GM12878 (cell line): Measurements from ENCODE around the gene DDX10. TPM values are rescaled to one million over a fixed set of nuclear protein-coding genes. Genes with fewer than 3 reads are reported as not detected.

Experiments
- ATAC-seq: fragments of 200-7000 bp; cut with Tn5 transposase; 3 replicates; pipeline ENCODE4 v1.9.1; 2020; ENCODE audit warnings: mild to moderate bottlenecking, moderate library complexity
- BruUV-seq: library from RNA; stranded (reverse); fragments of 400-500 nt; replicated peaks from 2 replicates; lab custom pipeline; 2021; lab: Mats Ljungman, UMichigan
- CTCF ChIA-PET: fragments of 300-600 bp; sonication (Branson Sonifier 250); formaldehyde crosslinking; extraction: SDS; loops from one replicate; lab custom pipeline; 2021; ENCODE audit warnings: inconsistent platforms; lab: Yijun Ruan, JAX
- POLR2A ChIA-PET: fragments of 350-600 bp; formaldehyde crosslinking; extraction: SDS; loops from one replicate; lab custom pipeline; 2021; ENCODE audit warnings: inconsistent platforms; lab: Charles Lee
- RAD21 ChIA-PET: fragments of 300-600 bp; sonication (Branson Sonifier 250); formaldehyde crosslinking; loops from one replicate; lab custom pipeline; 2023; ENCODE audit warnings: antibody characterized with exemption; ENCODE audit not compliant: unreplicated experiment; lab: Charles Lee
- SMC1A ChIA-PET: fragments of 300-600 bp; sonication (Branson Sonifier 250); formaldehyde crosslinking; loops from one replicate; lab custom pipeline; 2023; ENCODE audit not compliant: unreplicated experiment, uncharacterized antibody; lab: Charles Lee
- DNase-seq: peaks from one replicate; pipeline ENCODE4 v3.0.0-alpha.2; 2011; ENCODE audit warnings: low read depth, low spot score
- FAIRE-seq: peaks from 3 replicates; lab custom pipeline; 2011; peaks lifted over from hg19 to GRCh38; lab: Jason Lieb, UNC
- H2AFZ ChIP-seq: 2 replicates; pipeline ENCODE4 v1.6.0; 2011; ENCODE audit warnings: low read depth, low read length, control low read depth; ENCODE audit not compliant: control insufficient read depth
- H3K27ac ChIP-seq: 2 replicates; pipeline ENCODE4 v1.5.1; 2011; ENCODE audit warnings: control low read depth; ENCODE audit not compliant: control insufficient read depth, insufficient read depth
- H3K27me3 ChIP-seq, 2 experiments: replicated peaks in 1 of 2; 2 replicates each; pipeline versions ENCODE4 v1.6.0 to v1.6.1; 2011; ENCODE audit warnings: low read length in 1 of 2; ENCODE audit not compliant: control insufficient read depth in 2 of 2, insufficient read depth in 2 of 2
- H3K36me3 ChIP-seq, 2 experiments: 2 replicates each; pipeline ENCODE4 v1.5.1; 2011; ENCODE audit warnings: low read length in 1 of 2; ENCODE audit not compliant: control insufficient read depth in 2 of 2, insufficient read depth in 2 of 2
- H3K4me1 ChIP-seq: 2 replicates; pipeline ENCODE4 v1.6.1; 2011; ENCODE audit warnings: mild to moderate bottlenecking, low read length, moderate library complexity, mixed read lengths; ENCODE audit not compliant: control insufficient read depth, insufficient read depth
- H3K4me2 ChIP-seq: 2 replicates; pipeline ENCODE4 v1.6.0; 2011; ENCODE audit warnings: control low read depth; ENCODE audit not compliant: control insufficient read depth, insufficient read depth
- H3K4me3 ChIP-seq: fragments of 200-600 bp; sonication (generic); 2 replicates; pipeline ENCODE4 v1.5.1; 2016
- H3K79me2 ChIP-seq: 2 replicates; pipeline ENCODE4 v1.6.0; 2011; ENCODE audit warnings: low read length; ENCODE audit not compliant: control insufficient read depth, insufficient read depth
- H3K9ac ChIP-seq: 2 replicates; pipeline ENCODE4 v1.8.0; 2011; ENCODE audit warnings: low read length, control low read depth, mixed read lengths; ENCODE audit not compliant: control insufficient read depth, insufficient read depth
- H3K9me3 ChIP-seq: replicated peaks from 3 replicates; pipeline ENCODE4 v1.5.1; 2011; ENCODE audit warnings: mild to moderate bottlenecking, low read length; ENCODE audit not compliant: control insufficient read depth, insufficient read depth
- H4K20me1 ChIP-seq: 2 replicates; pipeline ENCODE4 v1.6.0; 2011; ENCODE audit not compliant: control insufficient read depth, insufficient read depth
- BMI1 ChIP-seq: fragments of 450-650 bp; IDR thresholded peaks from 2 replicates; pipeline ENCODE4 v1.6.1; 2016; ENCODE audit warnings: mild to moderate bottlenecking, moderate library complexity, borderline replicate concordance
- CBX5 ChIP-seq: sonication (generic); IDR thresholded peaks from 2 replicates; pipeline ENCODE4 v1.6.1; 2016; ENCODE audit warnings: low read depth, moderate library complexity, mild to moderate bottlenecking, inconsistent platforms
- HSF1 ChIP-seq: fragments of 150-350 bp; IDR thresholded peaks from 2 replicates; pipeline ENCODE4 v1.6.1; 2014; ENCODE audit warnings: mild to moderate bottlenecking, low read depth, low read length
- IRF5 ChIP-seq: fragments of 450-650 bp; IDR thresholded peaks from 2 replicates; pipeline ENCODE4 v1.6.1; 2017; ENCODE audit warnings: borderline replicate concordance
- LARP7 ChIP-seq: fragments of 450-650 bp; IDR thresholded peaks from 2 replicates; pipeline ENCODE4 v1.6.1; 2017; ENCODE audit warnings: mild to moderate bottlenecking
- MTA3 ChIP-seq: IDR thresholded peaks from 2 replicates; pipeline ENCODE4 v1.6.1; 2012; ENCODE audit warnings: low read length, inconsistent platforms, borderline replicate concordance
- MXI1 ChIP-seq: fragments of 150-350 bp; IDR thresholded peaks from 2 replicates; pipeline ENCODE4 v1.6.1; 2011; ENCODE audit warnings: low read depth, mild to moderate bottlenecking, inconsistent platforms, low read length, improper control_type of control experiment
- REST ChIP-seq: IDR thresholded peaks from 2 replicates; pipeline ENCODE4 v1.6.1; 2012; ENCODE audit warnings: mild to moderate bottlenecking, low read depth, low read length
- SMAD5 ChIP-seq: IDR thresholded peaks from 2 replicates; pipeline ENCODE4 v1.6.1; 2016; ENCODE audit warnings: antibody characterized with exemption, low read depth
- SREBF1 ChIP-seq: IDR thresholded peaks from 2 replicates; pipeline ENCODE4 v1.6.1; 2012; ENCODE audit warnings: mild to moderate bottlenecking, low read length
- SRF ChIP-seq, 2 experiments: IDR thresholded peaks; 2 replicates each; pipeline ENCODE4 v1.6.1; 2011; ENCODE audit warnings: low read depth in 2 of 2, low read length in 2 of 2, mild to moderate bottlenecking in 1 of 2, moderate library complexity in 1 of 2
- SUPT20H ChIP-seq: IDR thresholded peaks from 2 replicates; pipeline ENCODE4 v1.6.1; 2011; ENCODE audit warnings: low read depth, mild to moderate bottlenecking, low read length, moderate library complexity, borderline replicate concordance; ENCODE audit not compliant: control insufficient read depth
- WRNIP1 ChIP-seq: IDR thresholded peaks from 2 replicates; pipeline ENCODE4 v1.6.1; 2011; ENCODE audit warnings: low read depth, low read length, improper control_type of control experiment, borderline replicate concordance
- ZNF622 ChIP-seq: fragments of 450-650 bp; IDR thresholded peaks from 2 replicates; pipeline ENCODE4 v1.6.1; 2017; ENCODE audit warnings: mild to moderate bottlenecking, inconsistent platforms
- ZSCAN29 ChIP-seq: fragments of 450-650 bp; IDR thresholded peaks from 2 replicates; pipeline ENCODE4 v1.6.1; 2017; ENCODE audit warnings: mild to moderate bottlenecking, moderate library complexity
- WGBS: methylation state at CpG from one replicate; pipeline ENCODE4 v1.1.6; 2016; ENCODE audit warnings: low lambda C conversion rate; ENCODE audit not compliant: insufficient replicate concordance, insufficient coverage; ENCODE audit errors: missing lambda C conversion rate; 5-methylcytosine and 5-hydroxymethylcytosine counted together
- in situ Hi-C: fragments of 300-500 bp; cut with MboI; formaldehyde crosslinking; loops from 9 replicates; pipeline ENCODE4 v1.14.3; 2018; ENCODE audit warnings: mixed read lengths
- intact Hi-C: fragments of 100-400 bp; cut with micrococcal nuclease; formaldehyde crosslinking; loops from one replicate; pipeline ENCODE4 v1.14.2; 2022; ENCODE audit not compliant: unreplicated experiment
- polyA plus RNA-seq, 11 experiments: library from polyadenylated mRNA; depleted of rRNA in 4 of 11; unstranded in 6 of 11; stranded (reverse) in 5 of 11; fragments of >200 nt; fragmentation: Nextera tagmentation in 4 of 11; fragmentation: Illumina TruSeq in 1 of 11; extraction: Ambion mirVana in 4 of 11; extraction: Trizol in 1 of 11; gene quantifications; 1 replicate in 1 of 11; 2 replicates in 10 of 11; pipeline versions ENCODE4 v1.2.1 to v1.2.3, GENCODE V29; 2011 to 2016; ENCODE audit warnings: inconsistent platforms in 2 of 11, missing spikeins in 2 of 11, low read depth in 1 of 11
- total RNA-seq, 4 experiments: library from RNA; depleted of rRNA in 3 of 4; stranded (reverse); fragments of >200 nt in 3 of 4; fragmentation: Illumina TruSeq in 1 of 4; extraction: Trizol in 1 of 4; gene quantifications; 2 replicates each; pipeline versions ENCODE4 v1.2.1 to v1.2.3, GENCODE V29; 2013 to 2021

DDX10 gene
- total and polyA plus RNA-seq, 10 of the 15 experiments (the other 5 are each of a cell fraction or from before 2014, with no cell fraction given), result 20.9 to 51.5 (median 31.9) TPM

DNA sequence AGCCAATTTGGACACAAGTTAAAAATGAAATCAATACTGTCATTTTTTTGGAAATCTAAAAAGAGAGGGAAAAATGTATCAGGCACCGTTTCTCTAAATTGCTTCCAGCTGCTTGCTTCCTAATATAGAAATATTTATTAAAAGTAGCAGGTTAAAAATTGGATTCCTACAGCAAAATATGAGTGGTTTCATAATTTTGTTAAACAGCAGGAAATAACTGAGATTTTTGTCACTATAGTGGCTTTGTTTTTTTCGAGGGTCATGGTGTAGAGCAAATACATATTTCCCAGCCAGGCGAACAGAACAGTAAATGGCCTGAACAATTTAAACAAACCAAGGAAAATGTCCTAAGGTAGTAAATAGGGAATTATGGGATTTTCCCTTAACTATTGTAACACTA lies 159.7 kb downstream of the DDX10 start:
- POLR2A ChIA-PET, result no interaction called here
- H3K4me1 ChIP-seq, result no peaks in the 10 kb centered on the region

More for the DNA sequence above, 159.7 kb downstream of the DDX10 start:
- TF ChIP-seq MTA3 (no peak), ZSCAN29 (no peak), MXI1 (no peak), SMAD5 (no peak), HSF1 (no peak), WRNIP1 (no peak), SUPT20H (no peak), IRF5 (no peak), CBX5 (no peak), SRF (IDR thresholded peaks at IDR 0.05; ENCODE audit: low read depth in 2 of 2, low read length in 2 of 2) (no peak), REST (no peak), LARP7 (no peak), BMI1 (no peak), SREBF1 (no peak), ZNF622 (no peak)
- TF ChIP-seq, all 136 proteins: peak for 0
- Histone ChIP-seq H3K4me2 (no peak overlapping the region), H3K79me2 (no peaks in the 10 kb centered on the region), H3K9ac (no peak overlapping the region), H3K9me3 (no peaks in the 10 kb centered on the region; the same call in 1 of the 3 replicates), H3K4me3 (no peak overlapping the region), H2AFZ (no peak overlapping the region), H3K36me3 (no peaks in the 10 kb centered on the region; a peak in 1 of 4 replicates), H3K27me3 (no peaks in the 10 kb centered on the region), H4K20me1 (no peaks in the 10 kb centered on the region), H3K27ac (no peak overlapping the region)
- in situ Hi-C loops, result no loop called here
- FAIRE-seq (no peak), ATAC-seq (no peak), DNase-seq (no peak)
- CTCF ChIA-PET, result no interaction called here
- 99% methylated on average over 3 of the region's 3 CpGs for WGBS
- BruUV-seq, result no TSS peak
- SMC1A ChIA-PET, result interaction anchor here (1.2 to 2.2 kb wide), 2 partner anchors 29 to 92 kb away, joined by 3 to 7 read pairs; no protein-coding TSS in a partner anchor
- RAD21 ChIA-PET, result no interaction called here
- intact Hi-C loops, result no loop called here
